GM23338 (cell line): Measurements from ENCODE around the gene ESR1. TPM values are rescaled to one million over a fixed set of nuclear protein-coding genes. Genes with fewer than 3 reads are reported as not detected.

Source experiments
- ATAC-seq: fragments of 200-7000 bp; cut with Tn5 transposase; 3 replicates; pipeline ENCODE4 v1.9.1; 2020
- DNase-seq: peaks from one replicate; pipeline ENCODE4 v3.0.0-alpha.2; 2015; ENCODE audit warnings: low spot score
- H2AFZ ChIP-seq: fragments of 200-600 bp; sonication (generic); 2 replicates; pipeline ENCODE4 v1.8.0; 2016; ENCODE audit warnings: antibody characterized with exemption, mild to moderate bottlenecking, moderate library complexity
- H3F3A ChIP-seq: fragments of 200-600 bp; sonication (generic); replicated peaks from 2 replicates; pipeline ENCODE4 v1.8.0; 2017; ENCODE audit warnings: antibody characterized with exemption, mixed run types, low read depth
- H3K27ac ChIP-seq: fragments of 200-600 bp; sonication (generic); 2 replicates; pipeline ENCODE4 v1.6.1; 2016; ENCODE audit warnings: low read depth
- H3K27me3 ChIP-seq: fragments of 200-600 bp; sonication (generic); 2 replicates; pipeline ENCODE4 v1.8.0; 2016; ENCODE audit warnings: mild to moderate bottlenecking, mixed run types, moderate library complexity; ENCODE audit not compliant: insufficient read depth
- H3K36me3 ChIP-seq: fragments of 200-600 bp; sonication (generic); 2 replicates; pipeline ENCODE4 v1.8.0; 2016; ENCODE audit warnings: mild to moderate bottlenecking; ENCODE audit not compliant: insufficient read depth
- H3K4me1 ChIP-seq: fragments of 200-600 bp; sonication (generic); 2 replicates; pipeline ENCODE4 v1.8.0; 2016; ENCODE audit warnings: mild to moderate bottlenecking, moderate library complexity; ENCODE audit not compliant: insufficient read depth
- H3K4me2 ChIP-seq: fragments of 200-600 bp; sonication (generic); 2 replicates; pipeline ENCODE4 v1.7.1; 2017; ENCODE audit warnings: mixed run types
- H3K4me3 ChIP-seq: fragments of 200-600 bp; sonication (generic); 2 replicates; pipeline ENCODE4 v1.6.1; 2016; ENCODE audit warnings: mixed run types
- H3K79me2 ChIP-seq: fragments of 200-600 bp; sonication (generic); replicated peaks from 2 replicates; pipeline ENCODE4 v1.8.0; 2017; ENCODE audit warnings: mild to moderate bottlenecking; ENCODE audit not compliant: insufficient read depth
- H3K9me2 ChIP-seq: fragments of 200-600 bp; sonication (generic); 2 replicates; pipeline ENCODE4 v1.8.0; 2017; ENCODE audit not compliant: insufficient read depth
- H4K20me1 ChIP-seq: fragments of 200-600 bp; sonication (generic); replicated peaks from 2 replicates; pipeline ENCODE4 v1.8.0; 2017; ENCODE audit warnings: mild to moderate bottlenecking; ENCODE audit not compliant: insufficient read depth
- H3K27ac Mint-ChIP-seq: 2 replicates; pipeline ENCODE4 v1.8.0; 2020; ENCODE audit warnings: inconsistent platforms, mild to moderate bottlenecking, moderate library complexity, mixed read lengths
- H3K27me3 Mint-ChIP-seq: 3 replicates; pipeline ENCODE4 v1.8.0; 2022; ENCODE audit warnings: low read depth, mild to moderate bottlenecking, moderate library complexity, mixed read lengths, inconsistent platforms; ENCODE audit not compliant: insufficient read depth, poor library complexity
- H3K36me3 Mint-ChIP-seq: 3 replicates; pipeline ENCODE4 v1.8.0; 2021; ENCODE audit warnings: low read depth, mild to moderate bottlenecking, inconsistent platforms, moderate library complexity, mixed read lengths
- H3K4me1 Mint-ChIP-seq: 3 replicates; pipeline ENCODE4 v1.8.0; 2020; ENCODE audit warnings: mild to moderate bottlenecking, inconsistent platforms, mixed read lengths
- H3K4me3 Mint-ChIP-seq: 3 replicates; pipeline ENCODE4 v1.8.0; 2021; ENCODE audit warnings: moderate library complexity, mild to moderate bottlenecking, inconsistent platforms, mixed read lengths
- H3K9me3 Mint-ChIP-seq: 3 replicates; pipeline ENCODE4 v1.8.0; 2020; ENCODE audit warnings: moderate library complexity, mild to moderate bottlenecking, inconsistent platforms, mixed read lengths
- CREB1 ChIP-seq: fragments of 250-450 bp; sonication (Bioruptor Pico); IDR thresholded peaks from 2 replicates; pipeline ENCODE4 v1.5.0; 2020; ENCODE audit warnings: low read depth, mild to moderate bottlenecking, moderate library complexity
- EZH2 ChIP-seq: fragments of 200-600 bp; sonication (generic); IDR thresholded peaks from one replicate; pipeline ENCODE4 v1.8.0; 2017; ENCODE audit warnings: antibody characterized with exemption, mild to moderate bottlenecking, low read depth; ENCODE audit not compliant: unreplicated experiment
- EZH2phosphoT487 ChIP-seq: fragments of 200-600 bp; sonication (generic); IDR thresholded peaks from one replicate; pipeline ENCODE4 v1.8.1; 2018; ENCODE audit warnings: antibody characterized with exemption; ENCODE audit not compliant: unreplicated experiment
- JUNB ChIP-seq: IDR thresholded peaks from one replicate; pipeline ENCODE4 v1.6.1; 2016; ENCODE audit warnings: antibody characterized with exemption; ENCODE audit not compliant: unreplicated experiment
- POLR2AphosphoS5 ChIP-seq: IDR thresholded peaks from 2 replicates; pipeline ENCODE4 v1.6.1; 2016; ENCODE audit warnings: antibody characterized with exemption, low read depth
- STAT1 ChIP-seq: IDR thresholded peaks from one replicate; pipeline ENCODE4 v1.6.1; 2016; ENCODE audit warnings: antibody characterized with exemption; ENCODE audit not compliant: unreplicated experiment
- ZNF114 ChIP-seq: fragments of 250-450 bp; sonication (Bioruptor Pico); IDR thresholded peaks from 2 replicates; pipeline ENCODE4 v1.5.0; 2020; ENCODE audit warnings: mild to moderate bottlenecking, moderate library complexity
- ZNF331 ChIP-seq: fragments of 250-450 bp; sonication (Bioruptor Pico); IDR thresholded peaks from 2 replicates; pipeline ENCODE4 v1.5.0; 2020; ENCODE audit warnings: low read depth, mild to moderate bottlenecking, moderate library complexity
- polyA plus RNA-seq: library from polyadenylated mRNA; unstranded; fragments of >200 nt; fragmentation: Nextera tagmentation; extraction: Ambion mirVana; gene quantifications from 2 replicates; pipeline ENCODE4 v1.2.1, GENCODE V29; 2016
- total RNA-seq: library from RNA; depleted of rRNA; stranded (reverse); fragments of >200 nt; shearing (Covaris generic); gene quantifications from 2 replicates; pipeline ENCODE4 v1.2.3, GENCODE V29; 2014
- TF ChIP-seq, protein P1 (sequence below), 2 experiments: fragments of 200-600 bp in 1 of 2; sonication (generic) in 1 of 2; conservative IDR thresholded peaks; 2 replicates each; pipeline versions ENCODE4 v1.5.1 to v1.6.1; 2016 to 2017; ENCODE audit warnings: antibody characterized with exemption in 2 of 2, low read depth in 2 of 2, mild to moderate bottlenecking in 2 of 2, moderate library complexity in 1 of 2
- TF ChIP-seq, protein P2 (sequence below): fragments of 250-450 bp; sonication (Bioruptor Pico); IDR thresholded peaks from 2 replicates; pipeline ENCODE4 v1.5.0; 2020; ENCODE audit warnings: mild to moderate bottlenecking, moderate library complexity
- TF ChIP-seq, protein P3 (sequence below): IDR thresholded peaks from 2 replicates; pipeline ENCODE4 v1.6.1; 2016; ENCODE audit warnings: antibody characterized with exemption

Gene ESR1
- total and polyA plus RNA-seq, 2 experiments from 2014 or later, result 0.94 TPM; not detected in 1

DNA sequence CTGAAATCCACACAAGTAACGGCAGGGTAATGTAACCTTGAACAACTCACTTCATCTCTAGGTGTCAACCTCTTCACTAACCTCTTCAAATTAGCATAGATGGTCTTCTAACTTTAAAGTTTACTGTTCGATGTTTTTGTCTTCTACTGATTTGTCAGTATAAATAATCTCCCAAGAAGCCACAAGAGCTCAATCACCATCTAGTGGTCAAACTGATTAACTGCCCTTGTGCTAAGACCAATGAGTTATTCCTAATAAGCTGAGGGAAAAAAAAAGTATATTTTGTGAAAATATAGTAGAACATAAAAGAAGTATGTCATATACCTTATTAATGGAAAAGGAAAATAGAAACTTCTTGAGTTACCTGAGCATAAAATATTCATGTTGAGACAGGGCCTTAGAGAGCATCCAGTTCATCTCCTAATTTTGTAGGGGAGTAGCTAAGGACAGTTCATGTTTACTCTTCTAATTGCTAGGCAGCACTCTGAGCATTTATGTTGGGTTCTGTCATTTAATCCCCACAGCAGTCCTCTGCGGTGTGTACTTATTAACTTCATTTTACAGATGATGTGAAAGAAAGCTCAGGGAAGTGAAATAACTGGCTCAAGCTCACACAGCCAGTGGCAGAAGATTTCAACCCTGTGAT lies 317.1 kb downstream of the ESR1 start:
- TF ChIP-seq, protein P1, sequence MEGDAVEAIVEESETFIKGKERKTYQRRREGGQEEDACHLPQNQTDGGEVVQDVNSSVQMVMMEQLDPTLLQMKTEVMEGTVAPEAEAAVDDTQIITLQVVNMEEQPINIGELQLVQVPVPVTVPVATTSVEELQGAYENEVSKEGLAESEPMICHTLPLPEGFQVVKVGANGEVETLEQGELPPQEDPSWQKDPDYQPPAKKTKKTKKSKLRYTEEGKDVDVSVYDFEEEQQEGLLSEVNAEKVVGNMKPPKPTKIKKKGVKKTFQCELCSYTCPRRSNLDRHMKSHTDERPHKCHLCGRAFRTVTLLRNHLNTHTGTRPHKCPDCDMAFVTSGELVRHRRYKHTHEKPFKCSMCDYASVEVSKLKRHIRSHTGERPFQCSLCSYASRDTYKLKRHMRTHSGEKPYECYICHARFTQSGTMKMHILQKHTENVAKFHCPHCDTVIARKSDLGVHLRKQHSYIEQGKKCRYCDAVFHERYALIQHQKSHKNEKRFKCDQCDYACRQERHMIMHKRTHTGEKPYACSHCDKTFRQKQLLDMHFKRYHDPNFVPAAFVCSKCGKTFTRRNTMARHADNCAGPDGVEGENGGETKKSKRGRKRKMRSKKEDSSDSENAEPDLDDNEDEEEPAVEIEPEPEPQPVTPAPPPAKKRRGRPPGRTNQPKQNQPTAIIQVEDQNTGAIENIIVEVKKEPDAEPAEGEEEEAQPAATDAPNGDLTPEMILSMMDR (conservative IDR thresholded peaks at IDR 0.05; ENCODE audit: low read depth in 2 of 2), result peak; percentile 77 to 89
- no peak for TF ChIP-seq STAT1

DNA sequence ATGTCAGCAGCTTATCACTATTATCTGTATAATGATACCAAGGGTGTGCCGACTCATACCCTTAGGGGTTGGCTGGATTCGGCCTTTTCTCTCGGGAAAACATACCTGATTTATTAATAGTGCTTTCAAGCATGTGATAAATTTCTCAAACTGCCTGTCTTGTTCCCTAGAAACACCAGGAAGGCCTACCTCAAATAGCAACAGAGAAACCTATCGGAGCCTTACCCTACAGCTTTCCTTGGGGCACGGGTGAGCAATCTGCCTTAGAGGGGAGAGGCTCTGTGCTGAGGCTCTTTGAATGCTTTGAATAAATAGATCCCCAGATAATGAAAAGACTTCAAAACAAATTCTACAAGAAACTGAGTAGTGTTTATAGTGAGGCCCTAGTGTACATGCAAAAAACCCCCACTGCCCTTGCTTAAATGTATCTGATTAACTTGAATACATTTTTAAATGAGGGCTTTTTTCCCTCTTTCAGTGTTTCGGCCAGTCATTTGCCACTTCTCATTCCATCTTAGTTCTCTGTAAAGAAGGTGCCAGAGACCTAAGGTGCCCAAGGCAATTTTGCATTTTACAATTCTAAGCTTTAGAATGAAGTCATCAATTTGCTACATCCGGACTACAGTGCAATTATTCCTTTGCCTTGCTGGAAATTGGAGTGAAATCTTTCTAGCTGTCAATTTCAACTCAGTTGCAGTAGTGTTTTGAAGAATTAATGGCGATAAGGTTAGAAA lies 320.1 kb downstream of the ESR1 start:
- Histone ChIP-seq H4K20me1 (no peaks in the 10 kb centered on the region), H3K36me3 (no peaks in the 10 kb centered on the region), H3K4me3 (no peak overlapping the region), H3K4me1 (no peaks in the 10 kb centered on the region), H2AFZ (no peak overlapping the region), H3K27me3 (no peaks in the 10 kb centered on the region), H3F3A (no peaks in the 10 kb centered on the region), H3K79me2 (no peaks in the 10 kb centered on the region), H3K4me2 (no peak overlapping the region), H3K9me2 (no peaks in the 10 kb centered on the region), H3K27ac (no peak overlapping the region)
- Mint-ChIP-seq H3K27ac (no peak overlapping the region), H3K4me3 (no peak overlapping the region), H3K9me3 (no peaks in the 10 kb centered on the region), H3K27me3 (peaks cover 4% of the 10 kb centered on the region), H3K36me3 (no peaks in the 10 kb centered on the region), H3K4me1 (peaks cover 4% of the 10 kb centered on the region; the same call in 2 of the 3 replicates)
- ATAC-seq (no peak), DNase-seq (no peak)
- no peak for TF ChIP-seq ZNF114 (CRISPR knock-in tag)
- no peak for TF ChIP-seq POLR2AphosphoS5
- TF ChIP-seq CREB1 (CRISPR knock-in tag), result no peak
- no peak for TF ChIP-seq EZH2phosphoT487
- TF ChIP-seq STAT1, result no peak
- no peak for TF ChIP-seq EZH2
- TF ChIP-seq, protein P2, sequence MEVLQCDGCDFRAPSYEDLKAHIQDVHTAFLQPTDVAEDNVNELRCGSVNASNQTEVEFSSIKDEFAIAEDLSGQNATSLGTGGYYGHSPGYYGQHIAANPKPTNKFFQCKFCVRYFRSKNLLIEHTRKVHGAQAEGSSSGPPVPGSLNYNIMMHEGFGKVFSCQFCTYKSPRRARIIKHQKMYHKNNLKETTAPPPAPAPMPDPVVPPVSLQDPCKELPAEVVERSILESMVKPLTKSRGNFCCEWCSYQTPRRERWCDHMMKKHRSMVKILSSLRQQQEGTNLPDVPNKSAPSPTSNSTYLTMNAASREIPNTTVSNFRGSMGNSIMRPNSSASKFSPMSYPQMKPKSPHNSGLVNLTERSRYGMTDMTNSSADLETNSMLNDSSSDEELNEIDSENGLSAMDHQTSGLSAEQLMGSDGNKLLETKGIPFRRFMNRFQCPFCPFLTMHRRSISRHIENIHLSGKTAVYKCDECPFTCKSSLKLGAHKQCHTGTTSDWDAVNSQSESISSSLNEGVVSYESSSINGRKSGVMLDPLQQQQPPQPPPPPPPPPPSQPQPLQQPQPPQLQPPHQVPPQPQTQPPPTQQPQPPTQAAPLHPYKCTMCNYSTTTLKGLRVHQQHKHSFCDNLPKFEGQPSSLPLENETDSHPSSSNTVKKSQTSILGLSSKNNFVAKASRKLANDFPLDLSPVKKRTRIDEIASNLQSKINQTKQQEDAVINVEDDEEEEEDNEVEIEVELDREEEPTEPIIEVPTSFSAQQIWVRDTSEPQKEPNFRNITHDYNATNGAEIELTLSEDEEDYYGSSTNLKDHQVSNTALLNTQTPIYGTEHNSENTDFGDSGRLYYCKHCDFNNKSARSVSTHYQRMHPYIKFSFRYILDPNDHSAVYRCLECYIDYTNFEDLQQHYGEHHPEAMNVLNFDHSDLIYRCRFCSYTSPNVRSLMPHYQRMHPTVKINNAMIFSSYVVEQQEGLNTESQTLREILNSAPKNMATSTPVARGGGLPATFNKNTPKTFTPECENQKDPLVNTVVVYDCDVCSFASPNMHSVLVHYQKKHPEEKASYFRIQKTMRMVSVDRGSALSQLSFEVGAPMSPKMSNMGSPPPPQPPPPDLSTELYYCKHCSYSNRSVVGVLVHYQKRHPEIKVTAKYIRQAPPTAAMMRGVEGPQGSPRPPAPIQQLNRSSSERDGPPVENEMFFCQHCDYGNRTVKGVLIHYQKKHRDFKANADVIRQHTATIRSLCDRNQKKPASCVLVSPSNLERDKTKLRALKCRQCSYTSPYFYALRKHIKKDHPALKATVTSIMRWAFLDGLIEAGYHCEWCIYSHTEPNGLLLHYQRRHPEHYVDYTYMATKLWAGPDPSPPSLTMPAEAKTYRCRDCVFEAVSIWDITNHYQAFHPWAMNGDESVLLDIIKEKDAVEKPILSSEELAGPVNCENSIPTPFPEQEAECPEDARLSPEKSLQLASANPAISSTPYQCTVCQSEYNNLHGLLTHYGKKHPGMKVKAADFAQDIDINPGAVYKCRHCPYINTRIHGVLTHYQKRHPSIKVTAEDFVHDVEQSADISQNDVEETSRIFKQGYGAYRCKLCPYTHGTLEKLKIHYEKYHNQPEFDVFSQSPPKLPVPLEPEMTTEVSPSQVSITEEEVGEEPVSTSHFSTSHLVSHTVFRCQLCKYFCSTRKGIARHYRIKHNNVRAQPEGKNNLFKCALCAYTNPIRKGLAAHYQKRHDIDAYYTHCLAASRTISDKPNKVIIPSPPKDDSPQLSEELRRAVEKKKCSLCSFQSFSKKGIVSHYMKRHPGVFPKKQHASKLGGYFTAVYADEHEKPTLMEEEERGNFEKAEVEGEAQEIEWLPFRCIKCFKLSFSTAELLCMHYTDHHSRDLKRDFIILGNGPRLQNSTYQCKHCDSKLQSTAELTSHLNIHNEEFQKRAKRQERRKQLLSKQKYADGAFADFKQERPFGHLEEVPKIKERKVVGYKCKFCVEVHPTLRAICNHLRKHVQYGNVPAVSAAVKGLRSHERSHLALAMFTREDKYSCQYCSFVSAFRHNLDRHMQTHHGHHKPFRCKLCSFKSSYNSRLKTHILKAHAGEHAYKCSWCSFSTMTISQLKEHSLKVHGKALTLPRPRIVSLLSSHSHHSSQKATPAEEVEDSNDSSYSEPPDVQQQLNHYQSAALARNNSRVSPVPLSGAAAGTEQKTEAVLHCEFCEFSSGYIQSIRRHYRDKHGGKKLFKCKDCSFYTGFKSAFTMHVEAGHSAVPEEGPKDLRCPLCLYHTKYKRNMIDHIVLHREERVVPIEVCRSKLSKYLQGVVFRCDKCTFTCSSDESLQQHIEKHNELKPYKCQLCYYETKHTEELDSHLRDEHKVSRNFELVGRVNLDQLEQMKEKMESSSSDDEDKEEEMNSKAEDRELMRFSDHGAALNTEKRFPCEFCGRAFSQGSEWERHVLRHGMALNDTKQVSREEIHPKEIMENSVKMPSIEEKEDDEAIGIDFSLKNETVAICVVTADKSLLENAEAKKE (CRISPR knock-in tag), result no peak
- TF ChIP-seq, protein P3, sequence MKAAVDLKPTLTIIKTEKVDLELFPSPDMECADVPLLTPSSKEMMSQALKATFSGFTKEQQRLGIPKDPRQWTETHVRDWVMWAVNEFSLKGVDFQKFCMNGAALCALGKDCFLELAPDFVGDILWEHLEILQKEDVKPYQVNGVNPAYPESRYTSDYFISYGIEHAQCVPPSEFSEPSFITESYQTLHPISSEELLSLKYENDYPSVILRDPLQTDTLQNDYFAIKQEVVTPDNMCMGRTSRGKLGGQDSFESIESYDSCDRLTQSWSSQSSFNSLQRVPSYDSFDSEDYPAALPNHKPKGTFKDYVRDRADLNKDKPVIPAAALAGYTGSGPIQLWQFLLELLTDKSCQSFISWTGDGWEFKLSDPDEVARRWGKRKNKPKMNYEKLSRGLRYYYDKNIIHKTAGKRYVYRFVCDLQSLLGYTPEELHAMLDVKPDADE, result no peak
- no peak for TF ChIP-seq JUNB
- no peak for TF ChIP-seq ZNF331 (CRISPR knock-in tag)

More for the DNA sequence above, 317.1 kb downstream of the ESR1 start:
- no peaks in the 10 kb centered on the region for H3K36me3 Mint-ChIP-seq
- no peaks in the 10 kb centered on the region for H3F3A ChIP-seq
- peak; percentile 60 for ATAC-seq
- H3K4me2 ChIP-seq, result no peak overlapping the region
- H3K4me3 Mint-ChIP-seq, result no peak overlapping the region
- peak; percentile 62 for DNase-seq
- no peaks in the 10 kb centered on the region for H3K9me3 Mint-ChIP-seq
- no peaks in the 10 kb centered on the region; the same call in 2 of the 3 replicates for H3K4me1 Mint-ChIP-seq
- H3K4me1 ChIP-seq, result no peaks in the 10 kb centered on the region
- H3K27ac ChIP-seq, result no peak overlapping the region
- peaks cover 2% of the 10 kb centered on the region for H3K27me3 Mint-ChIP-seq
- H3K27ac Mint-ChIP-seq, result no peak overlapping the region
- H3K9me2 ChIP-seq, result no peaks in the 10 kb centered on the region; the same call in 1 of the 2 replicates
- no peaks in the 10 kb centered on the region for H3K36me3 ChIP-seq
- H4K20me1 ChIP-seq, result no peaks in the 10 kb centered on the region
- no peaks in the 10 kb centered on the region for H3K79me2 ChIP-seq
- no peaks in the 10 kb centered on the region for H3K27me3 ChIP-seq
- H2AFZ ChIP-seq, result no peak overlapping the region
- H3K4me3 ChIP-seq, result no peak overlapping the region
